AG04449 (cell line): ENCODE measurements around the gene NFASC.

Source experiments
- CTCF ChIA-PET: fragments of 350-600 bp; formaldehyde crosslinking; extraction: SDS; loops from one replicate; lab custom pipeline; 2021; ENCODE audit warnings: antibody characterized with exemption; lab: Yijun Ruan, JAX
- POLR2A ChIA-PET: fragments of 400-600, 350-600 bp; formaldehyde crosslinking; extraction: SDS; loops from one replicate; lab custom pipeline; 2020; ENCODE audit warnings: antibody characterized with exemption, inconsistent platforms; lab: Yijun Ruan, JAX
- DNase-seq: peaks from one replicate; pipeline ENCODE4 v3.0.0-alpha.2; 2010; ENCODE audit warnings: low read depth, low spot score
- H3K4me3 ChIP-seq: 2 replicates; pipeline ENCODE4 v1.5.1; 2011; ENCODE audit warnings: low read depth, mild to moderate bottlenecking, control low read depth, low read length
- TF ChIP-seq, protein P1 (sequence below): IDR thresholded peaks from one replicate; pipeline ENCODE4 v1.5.1; 2011; ENCODE audit warnings: mild to moderate bottlenecking, moderate library complexity, low read length, control low read depth, inconsistent platforms; ENCODE audit not compliant: insufficient read depth; ENCODE audit errors: missing control alignments

The NFASC gene

DNA sequence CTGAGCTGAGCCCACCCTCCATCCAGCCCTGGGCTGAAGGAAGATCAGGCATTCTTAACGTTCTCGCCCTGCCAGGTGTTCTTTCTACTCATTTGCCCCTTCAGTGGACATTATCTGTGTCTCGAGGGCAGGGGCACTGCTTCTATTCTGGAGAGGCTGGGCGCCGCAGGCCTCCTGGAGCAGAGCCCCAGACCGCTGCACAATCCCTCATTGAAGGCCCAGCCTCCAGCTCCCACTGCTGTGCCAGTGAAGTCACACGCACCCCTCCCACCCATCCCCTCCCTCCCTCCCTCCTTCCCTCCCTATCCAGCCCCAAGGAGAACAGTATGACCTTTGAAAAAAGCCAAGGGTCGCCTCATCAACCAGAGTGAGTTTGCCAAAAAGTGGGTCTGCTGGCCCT is 76.7 kb downstream of the NFASC start:
- CTCF ChIA-PET = interaction anchor here (1.4 to 2.6 kb wide), 3 partner anchors 21 to 142 kb away, joined by 3 to 26 read pairs (median 5); no protein-coding TSS in a partner anchor
- no peak overlapping the region for H3K4me3 ChIP-seq
- POLR2A ChIA-PET = no interaction called here
- TF ChIP-seq, protein P1, sequence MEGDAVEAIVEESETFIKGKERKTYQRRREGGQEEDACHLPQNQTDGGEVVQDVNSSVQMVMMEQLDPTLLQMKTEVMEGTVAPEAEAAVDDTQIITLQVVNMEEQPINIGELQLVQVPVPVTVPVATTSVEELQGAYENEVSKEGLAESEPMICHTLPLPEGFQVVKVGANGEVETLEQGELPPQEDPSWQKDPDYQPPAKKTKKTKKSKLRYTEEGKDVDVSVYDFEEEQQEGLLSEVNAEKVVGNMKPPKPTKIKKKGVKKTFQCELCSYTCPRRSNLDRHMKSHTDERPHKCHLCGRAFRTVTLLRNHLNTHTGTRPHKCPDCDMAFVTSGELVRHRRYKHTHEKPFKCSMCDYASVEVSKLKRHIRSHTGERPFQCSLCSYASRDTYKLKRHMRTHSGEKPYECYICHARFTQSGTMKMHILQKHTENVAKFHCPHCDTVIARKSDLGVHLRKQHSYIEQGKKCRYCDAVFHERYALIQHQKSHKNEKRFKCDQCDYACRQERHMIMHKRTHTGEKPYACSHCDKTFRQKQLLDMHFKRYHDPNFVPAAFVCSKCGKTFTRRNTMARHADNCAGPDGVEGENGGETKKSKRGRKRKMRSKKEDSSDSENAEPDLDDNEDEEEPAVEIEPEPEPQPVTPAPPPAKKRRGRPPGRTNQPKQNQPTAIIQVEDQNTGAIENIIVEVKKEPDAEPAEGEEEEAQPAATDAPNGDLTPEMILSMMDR = no peak
- DNase-seq = no peak

DNA sequence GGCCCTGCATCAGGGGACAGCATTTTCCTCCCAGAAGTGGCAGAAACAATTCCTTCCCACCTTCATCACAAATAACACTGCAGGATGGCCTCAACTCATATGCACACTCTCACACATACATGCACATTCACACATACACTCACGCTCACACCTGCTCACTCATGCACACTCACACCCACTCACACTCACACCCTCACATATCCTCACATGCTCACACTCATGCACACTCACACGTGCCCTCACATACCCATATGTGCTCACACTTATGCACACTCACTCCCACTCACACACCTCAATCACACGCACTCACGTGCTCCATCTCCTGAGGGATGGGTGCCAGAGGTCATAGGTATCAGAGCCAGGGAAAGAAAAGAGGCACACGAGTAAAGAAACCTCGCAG is 77.1 kb downstream of the NFASC start:
- ChIA-PET CTCF (interaction anchor here (0.6 to 2.6 kb wide), 4 partner anchors 20 to 143 kb away, joined by 3 to 26 read pairs (median 4); no protein-coding TSS in a partner anchor), POLR2A (no interaction called here)
- no peak overlapping the region for H3K4me3 ChIP-seq
- TF ChIP-seq, protein P1 = no peak
- no peak for DNase-seq

DNA sequence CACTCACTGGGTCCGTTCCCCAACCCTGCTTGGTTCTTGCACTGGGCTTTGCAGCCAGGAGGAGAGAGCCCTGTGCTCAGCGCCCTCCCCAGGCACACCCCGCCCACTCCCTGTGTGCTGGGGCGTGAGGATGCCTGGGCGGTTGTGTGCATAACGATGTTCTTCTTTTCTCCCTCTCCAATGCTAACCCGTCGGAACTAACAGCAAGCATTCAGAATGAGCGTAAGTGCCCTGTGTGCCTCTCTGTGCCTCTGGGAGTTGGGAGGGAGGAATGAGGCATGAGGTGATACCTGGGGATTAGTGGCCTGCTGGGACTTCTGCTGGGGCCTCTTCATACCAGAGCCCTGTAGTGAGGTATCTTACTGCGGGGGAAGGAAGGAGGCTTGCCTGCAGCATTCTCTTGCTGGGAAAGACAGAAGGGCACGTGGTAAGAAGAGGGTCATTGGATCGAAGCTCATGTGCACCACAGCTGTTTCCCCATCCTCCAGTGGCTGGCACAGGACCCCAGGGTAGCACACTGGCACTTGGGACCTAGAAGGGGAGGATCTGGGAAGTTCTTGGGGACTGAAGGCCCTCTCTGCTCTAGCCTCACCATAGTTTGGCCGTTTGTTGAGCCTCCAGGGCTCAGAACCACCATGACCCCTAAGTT is 79.8 kb downstream of the NFASC start:
- DNase-seq = no peak
- ChIA-PET CTCF (interaction anchor here (1.0 to 5.1 kb wide), 2 partner anchors 8 to 26 kb away, joined by 3 to 32 read pairs; no protein-coding TSS in a partner anchor), POLR2A (no interaction called here)
- TF ChIP-seq, protein P1 = no peak
- H3K4me3 ChIP-seq = no peak overlapping the region

DNA sequence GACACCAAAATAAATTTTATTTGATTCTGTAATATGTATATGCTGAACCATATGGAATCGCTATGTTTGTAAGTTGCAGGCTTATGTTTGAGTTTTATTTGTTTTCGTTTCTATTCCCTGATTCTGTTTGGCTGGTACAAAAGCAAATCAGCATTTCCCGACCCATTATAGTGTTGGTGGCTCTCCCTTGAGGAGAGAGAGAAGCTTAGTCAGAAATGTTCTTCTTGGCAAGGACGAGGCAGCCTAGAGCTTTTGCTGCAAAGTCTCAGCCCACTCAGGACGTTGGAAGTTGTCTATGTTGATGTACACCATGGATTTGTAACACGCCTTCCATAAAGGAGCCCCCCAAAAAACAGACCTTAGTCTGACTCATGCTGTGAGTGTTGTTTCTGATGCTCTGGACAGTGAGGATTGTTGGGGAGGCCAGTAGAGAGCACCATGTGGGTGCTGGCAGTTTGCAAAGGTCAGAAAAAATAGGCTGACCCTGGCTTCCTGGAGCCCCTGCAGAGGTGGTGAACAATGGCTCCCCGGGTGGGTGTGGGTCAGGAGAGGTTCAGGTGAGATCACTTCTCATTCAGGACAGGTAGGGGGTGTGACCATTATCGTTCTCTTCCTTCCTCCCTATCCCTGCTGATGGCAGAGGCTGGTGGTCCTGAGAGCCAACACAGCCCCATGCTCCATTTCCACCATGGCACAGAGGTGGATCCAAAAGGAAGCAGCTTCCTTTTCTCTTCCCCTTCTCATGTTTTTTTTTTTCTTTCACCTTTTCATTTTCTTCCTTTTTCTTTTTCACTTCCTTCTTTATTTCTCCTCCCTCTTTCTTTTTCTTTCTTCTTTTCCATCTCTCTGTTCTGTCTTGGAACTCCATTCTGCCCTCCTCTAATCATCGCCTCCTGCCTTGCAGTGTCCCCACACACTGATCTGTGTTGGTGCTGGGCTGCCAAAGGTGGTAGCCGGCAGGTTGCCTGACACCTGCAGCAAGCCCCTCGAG is 88.0 kb downstream of the NFASC start:
- TF ChIP-seq, protein P1 = no peak
- no peak for DNase-seq
- ChIA-PET POLR2A (no interaction called here), CTCF (interaction anchor here (5.6 kb wide), 1 partner anchor 17 kb away, joined by 35 read pairs; no protein-coding TSS in a partner anchor)
- no peak overlapping the region for H3K4me3 ChIP-seq

DNA sequence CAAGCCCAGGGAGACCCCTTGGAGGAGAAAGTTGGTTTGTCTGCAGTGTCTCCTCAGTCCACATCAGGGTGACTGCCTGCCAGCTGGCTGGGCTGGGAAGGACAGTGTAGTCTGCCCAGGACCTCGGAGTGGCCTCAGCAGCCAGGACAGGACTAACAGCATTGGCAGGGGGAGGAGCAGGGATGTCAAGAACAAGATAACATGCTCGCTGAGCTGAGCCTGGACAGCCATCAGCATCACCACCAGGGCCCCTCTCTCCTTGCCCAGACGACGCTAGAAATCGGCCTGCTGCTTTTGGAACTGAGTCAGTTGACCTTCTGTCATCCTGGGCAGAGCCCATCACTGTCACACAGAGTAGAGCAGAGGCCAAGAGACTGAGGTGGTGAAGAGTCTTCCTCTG is 88.7 kb downstream of the NFASC start:
- POLR2A ChIA-PET = no interaction called here
- TF ChIP-seq, protein P1 = no peak
- H3K4me3 ChIP-seq = no peak overlapping the region
- CTCF ChIA-PET = interaction anchor here (5.6 kb wide), 1 partner anchor 18 kb away, joined by 35 read pairs; no protein-coding TSS in a partner anchor
- DNase-seq = no peak

DNA sequence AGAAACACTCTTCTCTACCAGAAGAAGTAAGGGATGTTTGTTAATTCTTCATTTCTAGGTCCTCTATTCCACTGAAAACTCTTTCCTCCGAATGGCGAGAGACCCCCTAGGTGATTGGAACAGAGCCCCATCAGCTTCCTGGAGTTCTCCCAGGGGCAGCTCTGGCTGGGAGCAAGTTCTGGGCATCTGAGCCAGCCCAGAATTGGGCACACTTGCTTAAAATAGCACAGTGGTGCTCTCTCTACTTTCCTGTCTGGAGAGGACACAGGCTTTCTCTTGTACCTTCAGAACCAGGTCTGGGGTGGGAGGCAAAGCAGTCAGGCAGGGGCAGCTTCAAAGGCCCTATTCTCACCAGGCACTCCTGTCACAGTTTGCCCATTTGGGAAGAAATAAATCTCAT is 89.2 kb downstream of the NFASC start:
- DNase-seq = no peak
- TF ChIP-seq, protein P1 = no peak
- H3K4me3 ChIP-seq = no peak overlapping the region
- POLR2A ChIA-PET = no interaction called here
- CTCF ChIA-PET = interaction anchor here (5.6 kb wide), 1 partner anchor 18 kb away, joined by 35 read pairs; no protein-coding TSS in a partner anchor
